Activated CD4-positive, alpha-beta T cell treated with anti-CD3 and anti-CD28 coated beads, Interleukin-2, Interleukin-6, amounts not matched to agents 100 ng/mL and 50 ng/mL, durations not matched to agents 16 hours and 8 hours (primary cell): ENCODE data around the gene OTULIN.

ENCODE experiments used
- DNase-seq: peaks from one replicate; pipeline ENCODE4 v3.0.0-alpha.2; 2020

Gene OTULIN

GRCh38 chr5:14723701-14724132 is 59.2 kb downstream of the OTULIN start:
- peak; percentile 57 for DNase-seq

GRCh38 chr5:14724633-14725032 is 60.1 kb downstream of the OTULIN start:
- DNase-seq = no peak

- no peak for DNase-seq
Observed at GRCh38 chr5:14726066-14726838, 61.7 kb downstream of the OTULIN start.

GRCh38 chr5:14727428-14727865 is 62.9 kb downstream of the OTULIN start:
- DNase-seq = peak; percentile 84

- DNase-seq = no peak
Observed at GRCh38 chr5:14727928-14728458, 63.5 kb downstream of the OTULIN start.

- DNase-seq = no peak
Observed at GRCh38 chr5:14728459-14728938, 64.0 kb downstream of the OTULIN start.

GRCh38 chr5:14729448-14730385 is 65.2 kb downstream of the OTULIN start:
- DNase-seq = no peak

- no peak for DNase-seq
Observed at GRCh38 chr5:14730466-14730865, 65.9 kb downstream of the OTULIN start.

- DNase-seq = no peak
Observed at GRCh38 chr5:14730881-14731280, 66.4 kb downstream of the OTULIN start.

GRCh38 chr5:14732991-14733390 is 68.5 kb downstream of the OTULIN start:
- DNase-seq = no peak

- no peak for DNase-seq
Observed at GRCh38 chr5:14733661-14734060, 69.1 kb downstream of the OTULIN start.

GRCh38 chr5:14734396-14734795 is 69.9 kb downstream of the OTULIN start:
- no peak for DNase-seq

GRCh38 chr5:14735944-14736343 is 71.4 kb downstream of the OTULIN start:
- no peak for DNase-seq

- no peak for DNase-seq
Observed at GRCh38 chr5:14737291-14737690, 72.8 kb downstream of the OTULIN start.

- DNase-seq = no peak
Observed at GRCh38 chr5:14738050-14738449, 73.5 kb downstream of the OTULIN start.

- DNase-seq = no peak
Observed at GRCh38 chr5:14739538-14739937, 75.0 kb downstream of the OTULIN start.

- DNase-seq = no peak
Observed at GRCh38 chr5:14739981-14740380, 75.5 kb downstream of the OTULIN start.

GRCh38 chr5:14741131-14741530 is 76.6 kb downstream of the OTULIN start:
- DNase-seq = no peak

- DNase-seq = no peak
Observed at GRCh38 chr5:14741801-14742440, 77.4 kb downstream of the OTULIN start.

- no peak for DNase-seq
Observed at GRCh38 chr5:14742498-14742897, 78.0 kb downstream of the OTULIN start.

GRCh38 chr5:14743601-14744295 is 79.2 kb downstream of the OTULIN start:
- DNase-seq = no peak
